Endothelial cell (in vitro differentiated cells): ENCODE results near the gene TPST1. TPM values are rescaled to one million over a fixed set of nuclear protein-coding genes. Genes with fewer than 3 reads are reported as not detected.

ENCODE experiments used
- DNase-seq: peaks from one replicate; pipeline ENCODE4 v3.0.0; 2021; ENCODE audit warnings: low spot score
- H3K27ac Mint-ChIP-seq: one replicate; pipeline ENCODE4 v1.8.0; 2021; ENCODE audit warnings: mixed read lengths, inconsistent platforms; ENCODE audit not compliant: unreplicated experiment
- H3K27me3 Mint-ChIP-seq: one replicate; pipeline ENCODE4 v1.8.0; 2021; ENCODE audit warnings: mild to moderate bottlenecking, moderate library complexity, mixed read lengths, inconsistent platforms; ENCODE audit not compliant: unreplicated experiment
- H3K36me3 Mint-ChIP-seq: one replicate; pipeline ENCODE4 v1.8.0; 2021; ENCODE audit warnings: mild to moderate bottlenecking, low read depth, mixed read lengths, inconsistent platforms; ENCODE audit not compliant: unreplicated experiment
- H3K4me1 Mint-ChIP-seq: one replicate; pipeline ENCODE4 v1.8.0; 2021; ENCODE audit warnings: mild to moderate bottlenecking, mixed read lengths, inconsistent platforms; ENCODE audit not compliant: unreplicated experiment
- H3K4me3 Mint-ChIP-seq: one replicate; pipeline ENCODE4 v1.8.0; 2021; ENCODE audit warnings: mild to moderate bottlenecking, mixed read lengths, inconsistent platforms; ENCODE audit not compliant: unreplicated experiment
- H3K9me3 Mint-ChIP-seq: one replicate; pipeline ENCODE4 v1.8.0; 2021; ENCODE audit warnings: mixed read lengths, inconsistent platforms; ENCODE audit not compliant: unreplicated experiment
- total RNA-seq: library from RNA; stranded (reverse); fragmentation: NEBNext Ultra II Directional; extraction: Animal tissue kit (Norgen Biotek cat#: 25700); gene quantifications from one replicate; pipeline ENCODE4 v1.2.1, GENCODE V29; 2021; ENCODE audit not compliant: unreplicated experiment
- TF ChIP-seq, protein P1 (sequence below): fragments of 200-600 bp; sonication (generic); IDR thresholded peaks from one replicate; pipeline ENCODE4 v1.5.0; 2021; ENCODE audit warnings: antibody characterized with exemption; ENCODE audit not compliant: unreplicated experiment

The TPST1 gene
- total RNA-seq, 1 donor from 2014 or later = 17.7 TPM

- peaks cover 7% of the 10 kb centered on the region for H3K36me3 Mint-ChIP-seq
Measured at GRCh38 chr7:66188645-66189044, 16.5 kb upstream of the TPST1 start.

GRCh38 chr7:66189695-66190503 lies 15.2 kb upstream of the TPST1 start:
- Mint-ChIP-seq H3K4me1 (no peaks in the 10 kb centered on the region), H3K27me3 (no peaks in the 10 kb centered on the region), H3K9me3 (no peaks in the 10 kb centered on the region), H3K27ac (no peak overlapping the region), H3K4me3 (no peak overlapping the region), H3K36me3 (peaks cover 7% of the 10 kb centered on the region)
- TF ChIP-seq, protein P1, sequence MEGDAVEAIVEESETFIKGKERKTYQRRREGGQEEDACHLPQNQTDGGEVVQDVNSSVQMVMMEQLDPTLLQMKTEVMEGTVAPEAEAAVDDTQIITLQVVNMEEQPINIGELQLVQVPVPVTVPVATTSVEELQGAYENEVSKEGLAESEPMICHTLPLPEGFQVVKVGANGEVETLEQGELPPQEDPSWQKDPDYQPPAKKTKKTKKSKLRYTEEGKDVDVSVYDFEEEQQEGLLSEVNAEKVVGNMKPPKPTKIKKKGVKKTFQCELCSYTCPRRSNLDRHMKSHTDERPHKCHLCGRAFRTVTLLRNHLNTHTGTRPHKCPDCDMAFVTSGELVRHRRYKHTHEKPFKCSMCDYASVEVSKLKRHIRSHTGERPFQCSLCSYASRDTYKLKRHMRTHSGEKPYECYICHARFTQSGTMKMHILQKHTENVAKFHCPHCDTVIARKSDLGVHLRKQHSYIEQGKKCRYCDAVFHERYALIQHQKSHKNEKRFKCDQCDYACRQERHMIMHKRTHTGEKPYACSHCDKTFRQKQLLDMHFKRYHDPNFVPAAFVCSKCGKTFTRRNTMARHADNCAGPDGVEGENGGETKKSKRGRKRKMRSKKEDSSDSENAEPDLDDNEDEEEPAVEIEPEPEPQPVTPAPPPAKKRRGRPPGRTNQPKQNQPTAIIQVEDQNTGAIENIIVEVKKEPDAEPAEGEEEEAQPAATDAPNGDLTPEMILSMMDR = no peak
- no peak for DNase-seq

More at GRCh38 chr7:66188645-66189044, 16.5 kb upstream of the TPST1 start:
- Mint-ChIP-seq H3K27me3 (no peaks in the 10 kb centered on the region), H3K27ac (no peak overlapping the region), H3K9me3 (no peaks in the 10 kb centered on the region), H3K4me3 (no peak overlapping the region), H3K4me1 (no peaks in the 10 kb centered on the region)
- no peak for DNase-seq
- TF ChIP-seq, protein P1 = no peak

- H3K4me3 Mint-ChIP-seq = no peak overlapping the region
- H3K4me1 Mint-ChIP-seq = no peaks in the 10 kb centered on the region
- DNase-seq = no peak
- H3K9me3 Mint-ChIP-seq = no peaks in the 10 kb centered on the region
- peaks cover 7% of the 10 kb centered on the region for H3K36me3 Mint-ChIP-seq
- TF ChIP-seq, protein P1 = no peak
- H3K27me3 Mint-ChIP-seq = no peaks in the 10 kb centered on the region
- no peak overlapping the region for H3K27ac Mint-ChIP-seq
Measured at GRCh38 chr7:66190504-66190857, 14.7 kb upstream of the TPST1 start.

DNA sequence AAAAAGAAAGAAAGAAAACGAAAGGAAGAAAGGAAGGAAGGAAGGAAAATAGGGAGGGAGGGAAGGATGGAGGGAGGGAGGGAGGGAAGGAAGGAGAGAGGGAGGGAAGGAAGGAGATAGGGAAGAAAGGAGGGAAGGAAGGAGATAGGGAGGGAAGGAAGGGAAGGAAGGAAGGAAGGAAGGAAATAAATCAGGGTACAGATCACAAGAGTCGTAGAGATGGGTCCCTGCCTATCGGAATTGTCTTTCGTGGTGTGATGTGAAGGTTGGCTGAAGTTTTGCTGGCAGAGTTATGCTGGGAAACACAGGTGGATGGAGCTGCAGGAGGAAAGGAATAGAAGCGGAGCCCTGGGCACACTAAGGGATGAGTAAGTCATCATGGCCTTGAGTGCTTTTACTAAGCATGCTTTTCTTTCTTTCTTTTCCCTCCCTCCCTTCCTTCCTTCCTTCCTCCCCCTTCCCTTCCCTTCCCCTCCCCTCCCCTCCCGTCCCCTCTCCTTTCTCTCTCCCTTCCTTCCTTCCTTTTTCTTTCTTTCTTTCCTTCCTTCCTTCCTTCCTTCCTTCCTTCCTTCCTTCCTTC lies 11.9 kb upstream of the TPST1 start:
- Mint-ChIP-seq H3K4me1 (no peaks in the 10 kb centered on the region), H3K27ac (no peak overlapping the region), H3K27me3 (no peaks in the 10 kb centered on the region), H3K36me3 (peaks cover 4% of the 10 kb centered on the region), H3K9me3 (no peaks in the 10 kb centered on the region), H3K4me3 (no peak overlapping the region)
- TF ChIP-seq, protein P1 = no peak
- DNase-seq = no peak

GRCh38 chr7:66198469-66198868 lies 6.7 kb upstream of the TPST1 start:
- Mint-ChIP-seq H3K4me3 (no peak overlapping the region), H3K36me3 (no peaks in the 10 kb centered on the region), H3K9me3 (no peaks in the 10 kb centered on the region), H3K27ac (no peak overlapping the region), H3K27me3 (no peaks in the 10 kb centered on the region), H3K4me1 (no peaks in the 10 kb centered on the region)
- TF ChIP-seq, protein P1 = no peak
- DNase-seq = no peak
